Progenitor cell of endocrine pancreas (in vitro differentiated cells): Measurements from ENCODE around the gene DAG1. TPM values are rescaled to one million over a fixed set of nuclear protein-coding genes. Genes with fewer than 3 reads are reported as not detected.

Source experiments
- DNase-seq: peaks from one replicate; pipeline ENCODE4 v3.0.0; 2021; ENCODE audit warnings: low spot score; ENCODE audit not compliant: unreplicated experiment
- H3K27ac Mint-ChIP-seq: 2 replicates; pipeline ENCODE4 v1.8.0; 2021; ENCODE audit warnings: mild to moderate bottlenecking, moderate library complexity, mixed read lengths
- H3K27me3 Mint-ChIP-seq: 2 replicates; pipeline ENCODE4 v1.8.0; 2021; ENCODE audit warnings: mixed read lengths
- H3K36me3 Mint-ChIP-seq: 2 replicates; pipeline ENCODE4 v1.8.0; 2022; ENCODE audit warnings: mixed read lengths; ENCODE audit not compliant: insufficient read depth
- H3K4me1 Mint-ChIP-seq: 2 replicates; pipeline ENCODE4 v1.8.0; 2021; ENCODE audit warnings: low read depth, mixed read lengths
- H3K4me3 Mint-ChIP-seq: 2 replicates; pipeline ENCODE4 v1.8.0; 2021; ENCODE audit warnings: low read depth, mild to moderate bottlenecking, moderate library complexity, mixed read lengths
- H3K9me3 Mint-ChIP-seq: 2 replicates; pipeline ENCODE4 v1.8.0; 2021; ENCODE audit warnings: low read depth, mixed read lengths
- total RNA-seq: library from RNA; stranded (reverse); gene quantifications from 2 replicates; pipeline ENCODE4 v1.2.1, GENCODE V29; 2021
- TF ChIP-seq, protein P1 (sequence below): fragments of 200-600 bp; sonication (generic); IDR thresholded peaks from one replicate; pipeline ENCODE4 v1.5.0; 2021; ENCODE audit warnings: antibody characterized with exemption, mild to moderate bottlenecking; ENCODE audit not compliant: unreplicated experiment

Gene DAG1
- total RNA-seq, 1 donor from 2014 or later = 109 TPM

- no peaks in the 10 kb centered on the region for H3K36me3 Mint-ChIP-seq
- H3K27me3 Mint-ChIP-seq = peaks cover 15% of the 10 kb centered on the region
- peak; percentile 74 for DNase-seq
- peak overlapping the region; percentile 72 for H3K4me3 Mint-ChIP-seq
- peaks cover 4% of the 10 kb centered on the region for H3K9me3 Mint-ChIP-seq
- peaks cover 14% of the 10 kb centered on the region for H3K4me1 Mint-ChIP-seq
- peak overlapping the region; percentile 86 for H3K27ac Mint-ChIP-seq
- TF ChIP-seq, protein P1, sequence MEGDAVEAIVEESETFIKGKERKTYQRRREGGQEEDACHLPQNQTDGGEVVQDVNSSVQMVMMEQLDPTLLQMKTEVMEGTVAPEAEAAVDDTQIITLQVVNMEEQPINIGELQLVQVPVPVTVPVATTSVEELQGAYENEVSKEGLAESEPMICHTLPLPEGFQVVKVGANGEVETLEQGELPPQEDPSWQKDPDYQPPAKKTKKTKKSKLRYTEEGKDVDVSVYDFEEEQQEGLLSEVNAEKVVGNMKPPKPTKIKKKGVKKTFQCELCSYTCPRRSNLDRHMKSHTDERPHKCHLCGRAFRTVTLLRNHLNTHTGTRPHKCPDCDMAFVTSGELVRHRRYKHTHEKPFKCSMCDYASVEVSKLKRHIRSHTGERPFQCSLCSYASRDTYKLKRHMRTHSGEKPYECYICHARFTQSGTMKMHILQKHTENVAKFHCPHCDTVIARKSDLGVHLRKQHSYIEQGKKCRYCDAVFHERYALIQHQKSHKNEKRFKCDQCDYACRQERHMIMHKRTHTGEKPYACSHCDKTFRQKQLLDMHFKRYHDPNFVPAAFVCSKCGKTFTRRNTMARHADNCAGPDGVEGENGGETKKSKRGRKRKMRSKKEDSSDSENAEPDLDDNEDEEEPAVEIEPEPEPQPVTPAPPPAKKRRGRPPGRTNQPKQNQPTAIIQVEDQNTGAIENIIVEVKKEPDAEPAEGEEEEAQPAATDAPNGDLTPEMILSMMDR = no peak
These were observed 84.7 kb downstream of the DAG1 start for GRCh38 chr3:49554633-49555265.

DNA sequence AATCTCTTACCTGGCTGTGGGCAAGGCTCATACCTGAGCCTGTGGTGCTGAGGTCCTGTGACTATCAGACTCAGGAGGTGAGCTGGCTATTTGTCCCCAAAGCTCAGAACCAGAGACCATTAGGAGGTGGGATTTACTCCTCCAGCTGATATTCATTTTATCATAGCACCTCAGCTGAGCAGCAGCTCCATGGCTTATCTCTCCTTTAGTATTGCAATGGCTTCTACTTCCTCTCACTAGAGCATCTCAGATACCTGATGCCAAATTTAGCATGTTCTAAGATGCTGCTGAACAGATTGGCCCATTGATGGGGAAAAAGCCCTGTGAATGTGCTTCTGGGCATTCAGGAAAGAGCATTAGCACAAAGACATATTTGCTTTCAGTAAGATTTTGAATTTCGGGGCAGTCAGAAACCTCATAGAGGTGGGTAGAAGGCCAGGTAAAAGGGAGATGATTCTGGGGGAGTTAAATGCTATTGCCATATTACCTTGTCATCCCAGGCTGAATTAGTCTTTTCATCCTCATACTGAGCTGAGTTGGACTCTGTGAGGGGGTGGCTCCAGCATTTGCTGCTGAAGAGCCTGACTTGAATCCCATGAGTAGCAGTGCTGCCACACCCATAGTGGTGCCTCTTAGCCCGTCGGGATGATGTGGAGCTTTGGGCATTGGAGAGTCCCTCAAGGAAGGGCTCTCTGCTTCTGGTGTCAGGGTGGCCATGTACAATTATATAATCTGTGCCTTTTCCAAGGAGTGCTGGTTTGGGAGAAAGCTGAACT, 86.6 kb downstream of the DAG1 start:
- no peaks in the 10 kb centered on the region for H3K36me3 Mint-ChIP-seq
- peaks cover 13% of the 10 kb centered on the region for H3K4me1 Mint-ChIP-seq
- H3K9me3 Mint-ChIP-seq = peaks cover 4% of the 10 kb centered on the region
- no peak overlapping the region for H3K4me3 Mint-ChIP-seq
- DNase-seq = no peak
- TF ChIP-seq, protein P1 = no peak
- peaks cover 15% of the 10 kb centered on the region for H3K27me3 Mint-ChIP-seq
- no peak overlapping the region for H3K27ac Mint-ChIP-seq

- H3K27me3 Mint-ChIP-seq = peaks cover 5% of the 10 kb centered on the region
- no peaks in the 10 kb centered on the region for H3K36me3 Mint-ChIP-seq
- H3K27ac Mint-ChIP-seq = no peak overlapping the region
- TF ChIP-seq, protein P1 = peak; percentile 13
- H3K9me3 Mint-ChIP-seq = peaks cover 4% of the 10 kb centered on the region
- H3K4me1 Mint-ChIP-seq = no peaks in the 10 kb centered on the region
- no peak for DNase-seq
- no peak overlapping the region for H3K4me3 Mint-ChIP-seq
These were observed 93.0 kb downstream of the DAG1 start for GRCh38 chr3:49563040-49563578.

- Mint-ChIP-seq H3K27me3 (peaks cover 4% of the 10 kb centered on the region), H3K9me3 (peaks cover 4% of the 10 kb centered on the region), H3K4me1 (no peaks in the 10 kb centered on the region), H3K36me3 (no peaks in the 10 kb centered on the region), H3K27ac (peak overlapping the region; percentile 39), H3K4me3 (no peak overlapping the region)
- TF ChIP-seq, protein P1 = no peak
- no peak for DNase-seq
These were observed 93.7 kb downstream of the DAG1 start for GRCh38 chr3:49563766-49564165.

DNA sequence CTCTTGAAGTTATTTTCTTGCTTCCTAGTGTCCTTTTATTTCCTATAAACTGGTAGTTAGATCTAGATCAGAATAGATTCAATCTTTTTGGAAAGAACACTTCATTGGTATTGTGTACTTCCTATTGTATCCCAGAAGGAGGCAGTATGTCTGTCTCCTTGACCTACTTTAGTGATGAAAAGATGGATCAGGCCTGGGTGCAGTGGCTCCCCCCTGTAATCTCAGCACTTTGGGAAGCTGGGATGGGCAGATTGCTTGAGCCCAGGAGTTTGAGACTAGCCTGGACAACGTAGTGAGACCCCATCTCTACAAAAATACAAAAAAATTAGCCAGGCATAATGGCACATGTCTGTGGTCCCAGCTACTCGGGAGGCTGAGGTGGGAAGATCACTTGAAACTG, 96.2 kb downstream of the DAG1 start:
- no peak for DNase-seq
- H3K27ac Mint-ChIP-seq = no peak overlapping the region
- no peaks in the 10 kb centered on the region for H3K27me3 Mint-ChIP-seq
- H3K36me3 Mint-ChIP-seq = no peaks in the 10 kb centered on the region
- H3K9me3 Mint-ChIP-seq = no peaks in the 10 kb centered on the region
- TF ChIP-seq, protein P1 = no peak
- H3K4me1 Mint-ChIP-seq = no peaks in the 10 kb centered on the region
- no peak overlapping the region for H3K4me3 Mint-ChIP-seq
